ENCODE data around the gene TRAF2.

DNA sequence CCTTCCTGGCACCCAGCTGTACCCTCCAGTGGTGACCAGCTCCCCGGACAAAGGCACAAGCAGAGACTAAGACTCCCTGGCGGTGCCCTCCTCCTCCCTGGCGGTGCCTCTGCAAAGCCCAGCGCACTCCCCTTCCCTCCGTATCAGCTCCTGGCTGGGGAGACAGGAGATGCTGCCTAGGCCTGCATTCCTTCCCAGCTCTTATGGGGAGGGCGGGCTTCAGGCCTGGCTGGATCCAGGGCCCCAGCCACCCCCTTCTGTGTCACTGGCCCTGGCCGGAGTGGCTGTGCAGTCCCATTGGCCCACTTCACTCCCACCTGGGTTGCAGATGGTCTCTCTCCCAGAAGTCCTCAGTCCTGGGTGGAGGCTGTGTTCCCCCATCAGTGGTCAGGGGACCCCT lies 72.2 kb downstream of the TRAF2 start:
- TF ChIP-seq, protein P1, sequence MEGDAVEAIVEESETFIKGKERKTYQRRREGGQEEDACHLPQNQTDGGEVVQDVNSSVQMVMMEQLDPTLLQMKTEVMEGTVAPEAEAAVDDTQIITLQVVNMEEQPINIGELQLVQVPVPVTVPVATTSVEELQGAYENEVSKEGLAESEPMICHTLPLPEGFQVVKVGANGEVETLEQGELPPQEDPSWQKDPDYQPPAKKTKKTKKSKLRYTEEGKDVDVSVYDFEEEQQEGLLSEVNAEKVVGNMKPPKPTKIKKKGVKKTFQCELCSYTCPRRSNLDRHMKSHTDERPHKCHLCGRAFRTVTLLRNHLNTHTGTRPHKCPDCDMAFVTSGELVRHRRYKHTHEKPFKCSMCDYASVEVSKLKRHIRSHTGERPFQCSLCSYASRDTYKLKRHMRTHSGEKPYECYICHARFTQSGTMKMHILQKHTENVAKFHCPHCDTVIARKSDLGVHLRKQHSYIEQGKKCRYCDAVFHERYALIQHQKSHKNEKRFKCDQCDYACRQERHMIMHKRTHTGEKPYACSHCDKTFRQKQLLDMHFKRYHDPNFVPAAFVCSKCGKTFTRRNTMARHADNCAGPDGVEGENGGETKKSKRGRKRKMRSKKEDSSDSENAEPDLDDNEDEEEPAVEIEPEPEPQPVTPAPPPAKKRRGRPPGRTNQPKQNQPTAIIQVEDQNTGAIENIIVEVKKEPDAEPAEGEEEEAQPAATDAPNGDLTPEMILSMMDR (conservative IDR thresholded peaks at IDR 0.05 in 1 of 2, IDR thresholded peaks at IDR 0.05 in 1 of 2; ENCODE audit: extremely low read depth in 1 of 2, insufficient read depth in 1 of 2, low read depth in 1 of 2, low read length in 2 of 2), result no peak
- no peak for TF ChIP-seq EZH2 (IDR thresholded peaks at IDR 0.05; ENCODE audit: borderline replicate concordance, low read length)
